Epithelial cell of prostate (primary cell): ENCODE data around the gene IGSF3.
"Not testable (repeated sequence)": the region's sequence is repeated elsewhere in the genome, so short reads cannot be mapped to it uniquely, and the experiment has no call there.

Source experiments
- DNase-seq: peaks from one replicate; pipeline ENCODE4 v3.0.0-alpha.2; 2011; ENCODE audit warnings: low read depth, low spot score
- H3K27ac ChIP-seq: fragments of 450-650 bp; 2 replicates; pipeline ENCODE4 v1.5.1; 2017; ENCODE audit warnings: mild to moderate bottlenecking

The IGSF3 gene

DNA sequence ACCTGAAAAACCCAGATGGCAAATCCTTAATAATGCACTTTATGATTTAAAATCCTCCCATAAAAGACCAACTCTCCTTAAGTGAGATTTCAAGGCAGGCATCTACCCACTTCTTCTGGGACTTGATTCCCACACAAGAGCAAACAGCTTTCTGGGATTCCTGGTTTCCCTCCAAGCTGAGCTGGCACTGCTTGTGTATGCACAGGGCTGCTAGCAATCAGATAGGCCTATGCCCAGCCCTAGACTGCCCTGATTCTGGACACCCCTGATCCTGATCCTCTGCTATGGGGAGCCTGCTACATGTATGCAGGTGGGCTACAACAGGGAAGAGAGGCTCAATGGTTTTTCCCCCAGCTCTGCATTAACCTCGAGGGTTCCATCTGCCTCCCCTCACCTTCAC lies 60.1 kb downstream of the IGSF3 start:
- not testable (repeated sequence) for DNase-seq, H3K27ac ChIP-seq

GRCh38 chr1:116606067-116606466 lies 61.5 kb downstream of the IGSF3 start:
- DNase-seq, result not testable (repeated sequence)
- peak overlapping the region; percentile 37 for H3K27ac ChIP-seq

DNA sequence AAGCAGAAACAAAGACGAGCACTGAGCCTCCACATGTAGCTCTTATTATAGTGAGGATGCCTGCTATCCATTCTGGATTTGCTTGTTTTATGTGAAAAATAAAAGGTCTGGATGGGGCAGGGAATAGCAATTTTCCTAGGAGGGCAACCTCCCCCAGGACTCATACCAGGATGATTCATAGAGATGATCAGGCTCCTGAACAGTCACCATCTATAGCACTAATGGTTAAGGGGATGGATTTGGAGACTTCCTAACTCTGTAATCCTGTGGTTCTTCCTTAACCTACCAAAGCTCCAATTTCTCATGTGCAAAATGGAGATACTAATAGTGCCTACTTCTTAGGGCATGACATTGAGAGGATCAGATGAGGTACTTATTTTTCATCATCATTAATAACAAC lies 62.2 kb downstream of the IGSF3 start:
- peak overlapping the region; percentile 37 for H3K27ac ChIP-seq
- no peak for DNase-seq

DNA sequence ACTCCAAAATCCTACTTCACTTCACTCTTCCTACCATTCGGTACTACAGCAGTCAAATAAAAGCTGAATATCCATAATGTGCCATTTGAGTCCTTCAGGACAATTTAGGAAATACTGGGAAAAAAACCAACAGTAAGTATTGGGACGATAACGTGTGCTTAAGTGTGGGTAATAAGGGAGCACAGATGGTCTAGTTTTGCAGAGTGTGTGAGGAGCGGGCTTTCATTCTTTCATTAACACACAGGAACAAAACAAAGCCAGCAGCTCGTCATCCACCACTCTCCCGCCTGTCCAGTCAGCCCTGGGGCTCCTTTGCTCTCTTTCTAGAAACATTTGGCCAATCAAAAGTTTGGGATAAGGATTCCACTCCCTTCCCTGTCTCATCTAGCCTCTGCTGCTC lies 63.1 kb downstream of the IGSF3 start:
- not testable (repeated sequence) for H3K27ac ChIP-seq, DNase-seq

GRCh38 chr1:116603646-116604045 lies 63.9 kb downstream of the IGSF3 start:
- not testable (repeated sequence) for H3K27ac ChIP-seq, DNase-seq

- DNase-seq, H3K27ac ChIP-seq: not testable (repeated sequence)
These were observed 68.2 kb downstream of the IGSF3 start for GRCh38 chr1:116599369-116599768.

DNA sequence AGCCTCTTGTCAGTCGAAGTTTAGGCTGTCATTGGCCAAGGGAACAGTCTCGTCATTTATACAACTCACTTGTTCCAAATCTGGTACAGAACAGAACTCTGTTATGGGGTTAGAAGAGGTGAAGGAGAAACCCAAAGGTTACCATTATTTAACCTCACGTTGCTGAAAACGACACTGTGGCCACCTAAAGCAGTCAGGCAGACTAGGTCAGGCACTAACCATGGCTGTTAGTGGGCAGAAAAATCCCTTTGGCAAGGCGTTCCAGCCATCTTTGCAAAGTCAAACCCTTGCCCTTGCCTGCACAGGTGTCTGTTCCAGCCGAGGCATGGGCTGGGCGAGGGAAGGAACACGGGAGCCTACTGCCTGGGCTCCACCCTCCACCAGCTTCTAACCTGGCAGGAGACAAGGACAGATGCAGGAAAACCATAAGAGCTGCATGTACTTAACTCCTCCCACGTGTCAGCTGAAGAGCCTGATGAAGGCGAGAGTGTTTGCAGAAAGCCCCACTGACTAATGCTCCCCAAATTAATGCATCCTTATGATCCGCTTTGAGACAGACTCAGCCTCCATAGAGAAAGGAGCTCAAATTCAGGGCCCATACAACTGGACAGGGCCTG lies 69.0 kb downstream of the IGSF3 start:
- DNase-seq, H3K27ac ChIP-seq: not testable (repeated sequence)

DNA sequence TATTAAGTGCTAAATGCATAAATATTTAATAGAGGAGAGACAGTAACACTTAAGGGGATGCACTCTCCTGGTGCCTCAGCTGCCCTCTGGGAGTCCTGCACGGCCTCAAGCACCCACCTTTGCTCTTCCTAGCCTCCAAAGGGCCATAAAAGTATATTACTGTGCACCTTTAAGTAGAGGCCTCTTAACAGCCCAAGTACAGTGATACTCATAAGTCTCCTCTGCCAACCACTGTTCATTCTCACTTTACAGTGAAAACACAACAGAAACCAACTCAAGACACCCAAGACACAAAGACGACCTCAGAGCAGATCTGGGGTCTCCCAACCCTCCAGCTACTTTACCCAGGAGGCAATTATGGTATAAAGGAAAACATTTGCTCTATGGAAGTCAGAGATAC lies 70.1 kb downstream of the IGSF3 start:
- H3K27ac ChIP-seq, DNase-seq: not testable (repeated sequence)

DNA sequence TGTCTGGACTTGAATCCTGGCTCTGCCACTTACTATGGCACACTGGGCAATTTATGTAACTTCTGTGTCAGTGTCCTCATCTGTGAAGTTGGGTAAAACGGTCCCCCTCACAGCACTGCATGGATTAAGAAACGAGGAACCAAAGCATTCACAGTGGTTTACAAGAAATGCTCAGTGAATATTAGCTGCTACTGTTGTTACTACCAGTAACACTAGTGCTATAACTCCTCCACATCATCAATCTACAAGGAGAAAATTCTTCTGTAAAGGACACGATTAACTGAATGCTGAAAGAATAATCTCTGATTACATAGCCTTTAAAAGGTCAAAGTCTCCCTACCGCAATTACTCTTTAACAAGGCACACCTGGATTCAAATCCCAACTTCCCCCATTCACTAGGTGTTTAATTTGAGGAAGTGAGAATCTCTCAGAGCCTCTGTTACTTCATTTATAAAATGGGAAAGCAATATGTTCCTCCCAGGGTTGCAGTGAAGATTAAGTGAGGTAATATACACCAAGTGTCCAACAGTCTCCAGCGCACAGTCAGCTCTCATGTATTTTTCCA lies 70.7 kb downstream of the IGSF3 start:
- not testable (repeated sequence) for H3K27ac ChIP-seq, DNase-seq

GRCh38 chr1:116595946-116596741 lies 71.4 kb downstream of the IGSF3 start:
- not testable (repeated sequence) for DNase-seq

GRCh38 chr1:116595065-116595840 lies 72.3 kb downstream of the IGSF3 start:
- not testable (repeated sequence) for H3K27ac ChIP-seq, DNase-seq

More at GRCh38 chr1:116595946-116596741, 71.4 kb downstream of the IGSF3 start:
- H3K27ac ChIP-seq, result not testable (repeated sequence)

DNA sequence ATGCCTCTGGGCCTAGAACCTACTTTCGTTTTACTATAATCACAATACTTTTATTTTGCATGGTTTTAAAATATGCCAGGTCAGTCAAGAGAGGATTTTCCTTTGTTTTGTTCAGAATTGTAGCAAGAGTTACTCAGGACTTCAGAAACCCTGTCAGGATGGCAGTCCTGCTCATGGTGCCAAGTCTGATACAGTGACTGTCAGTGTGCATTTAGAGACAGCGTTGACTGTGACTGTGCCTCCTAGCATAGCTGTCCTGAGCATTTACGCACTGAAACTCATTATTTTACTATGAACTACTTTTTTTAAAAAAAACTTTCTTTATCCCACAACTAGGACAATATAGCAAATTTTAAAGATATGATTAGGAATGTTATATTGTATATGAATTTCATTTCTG lies 73.6 kb downstream of the IGSF3 start:
- H3K27ac ChIP-seq, DNase-seq: not testable (repeated sequence)

GRCh38 chr1:116593401-116593800 lies 74.1 kb downstream of the IGSF3 start:
- H3K27ac ChIP-seq, DNase-seq: not testable (repeated sequence)

- H3K27ac ChIP-seq, DNase-seq: not testable (repeated sequence)
These were observed 75.5 kb downstream of the IGSF3 start for GRCh38 chr1:116591951-116592605.

DNA sequence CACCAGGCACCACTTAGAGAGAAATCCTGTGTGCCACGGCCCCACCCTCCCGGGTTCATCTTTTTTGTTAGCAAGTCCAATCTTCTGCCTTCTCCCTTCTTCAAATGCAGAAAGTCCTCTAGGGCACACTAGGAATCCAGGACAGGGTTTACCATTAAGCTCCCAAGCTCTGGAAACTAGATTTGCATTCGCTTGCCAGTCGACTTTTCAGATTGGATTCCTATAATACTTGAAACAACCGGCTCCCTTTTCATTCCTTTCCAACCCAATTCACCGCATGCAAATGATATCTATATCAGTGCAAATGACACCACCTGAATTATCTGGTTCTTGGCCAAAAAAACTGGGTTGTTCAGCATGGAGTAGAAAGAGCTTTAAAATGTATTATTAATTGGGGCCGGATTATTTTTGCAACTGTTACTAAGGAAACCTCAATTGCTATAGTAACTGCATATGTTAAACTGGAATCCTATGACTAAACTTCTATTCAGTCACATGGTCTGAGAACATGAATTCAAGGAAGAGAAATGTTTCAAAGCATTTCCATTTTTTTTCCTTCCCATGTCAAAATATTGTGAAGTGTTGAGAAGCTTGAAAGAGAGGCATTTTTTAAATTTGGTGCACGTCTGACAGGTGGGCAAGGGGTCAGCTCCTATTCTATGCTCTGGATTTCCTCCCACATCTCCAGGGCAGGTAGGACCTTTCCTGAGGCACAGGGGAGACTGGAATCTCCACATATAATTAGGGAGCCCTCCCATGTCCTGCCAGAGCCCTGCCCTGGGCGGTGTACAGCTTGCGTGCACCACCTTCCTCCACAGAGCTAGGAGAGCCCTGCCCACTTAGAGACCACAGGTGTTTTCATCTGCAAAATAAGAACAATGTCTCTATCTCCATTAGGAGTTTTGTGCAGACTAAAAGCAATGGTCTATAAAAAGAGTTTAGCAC lies 76.3 kb downstream of the IGSF3 start:
- not testable (repeated sequence) for DNase-seq, H3K27ac ChIP-seq

DNA sequence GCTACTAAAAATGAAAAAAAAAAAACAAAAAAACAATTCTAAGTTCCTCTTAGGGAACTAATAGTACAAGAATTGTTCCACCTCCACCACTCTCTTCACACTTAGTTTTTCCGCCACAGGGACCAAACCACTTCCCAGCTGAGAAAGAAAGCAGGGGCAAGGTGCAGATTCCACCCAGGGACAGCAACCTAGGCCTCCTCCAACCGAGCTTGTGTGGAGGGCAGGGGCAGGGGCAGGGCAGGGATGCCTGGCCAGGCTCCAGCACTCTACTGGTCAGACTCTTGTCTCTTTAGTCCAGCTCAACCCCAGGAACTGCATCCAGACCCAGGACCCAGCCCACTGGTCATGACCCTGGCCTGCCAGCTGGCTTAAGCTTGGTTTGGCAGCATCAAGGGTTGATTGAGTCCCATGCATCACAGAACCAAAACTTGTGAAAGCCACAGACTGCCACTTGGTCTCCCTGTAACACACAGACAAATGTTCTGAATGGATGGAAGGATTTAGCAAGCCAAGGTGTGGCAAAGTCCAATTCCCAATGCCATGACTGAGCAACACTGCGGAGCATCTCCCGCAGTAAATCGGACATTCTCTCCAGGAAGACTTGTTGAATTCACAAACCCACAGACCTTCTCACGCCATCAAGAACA lies 77.1 kb downstream of the IGSF3 start:
- not testable (repeated sequence) for H3K27ac ChIP-seq, DNase-seq

GRCh38 chr1:116589101-116589735 lies 78.3 kb downstream of the IGSF3 start:
- not testable (repeated sequence) for H3K27ac ChIP-seq, DNase-seq
